Germinal center (tissue), 1 donor: Measurements from ENCODE around the gene DOHH.

Source experiments
- DNase-seq: peaks from one replicate; pipeline ENCODE4 v3.0.0; 2012; ENCODE audit warnings: mixed read lengths, low spot score

DOHH gene

GRCh38 chr19:3503036-3503572 lies 2.6 kb upstream of the DOHH start:
- DNase-seq, result no peak

GRCh38 chr19:3501780-3502179 lies 1.3 kb upstream of the DOHH start:
- DNase-seq, result no peak

- no peak for DNase-seq
These were observed 591 bp downstream of the DOHH start for GRCh38 chr19:3499738-3500428.

GRCh38 chr19:3497757-3498520 lies 2.5 kb downstream of the DOHH start:
- no peak for DNase-seq

DNA sequence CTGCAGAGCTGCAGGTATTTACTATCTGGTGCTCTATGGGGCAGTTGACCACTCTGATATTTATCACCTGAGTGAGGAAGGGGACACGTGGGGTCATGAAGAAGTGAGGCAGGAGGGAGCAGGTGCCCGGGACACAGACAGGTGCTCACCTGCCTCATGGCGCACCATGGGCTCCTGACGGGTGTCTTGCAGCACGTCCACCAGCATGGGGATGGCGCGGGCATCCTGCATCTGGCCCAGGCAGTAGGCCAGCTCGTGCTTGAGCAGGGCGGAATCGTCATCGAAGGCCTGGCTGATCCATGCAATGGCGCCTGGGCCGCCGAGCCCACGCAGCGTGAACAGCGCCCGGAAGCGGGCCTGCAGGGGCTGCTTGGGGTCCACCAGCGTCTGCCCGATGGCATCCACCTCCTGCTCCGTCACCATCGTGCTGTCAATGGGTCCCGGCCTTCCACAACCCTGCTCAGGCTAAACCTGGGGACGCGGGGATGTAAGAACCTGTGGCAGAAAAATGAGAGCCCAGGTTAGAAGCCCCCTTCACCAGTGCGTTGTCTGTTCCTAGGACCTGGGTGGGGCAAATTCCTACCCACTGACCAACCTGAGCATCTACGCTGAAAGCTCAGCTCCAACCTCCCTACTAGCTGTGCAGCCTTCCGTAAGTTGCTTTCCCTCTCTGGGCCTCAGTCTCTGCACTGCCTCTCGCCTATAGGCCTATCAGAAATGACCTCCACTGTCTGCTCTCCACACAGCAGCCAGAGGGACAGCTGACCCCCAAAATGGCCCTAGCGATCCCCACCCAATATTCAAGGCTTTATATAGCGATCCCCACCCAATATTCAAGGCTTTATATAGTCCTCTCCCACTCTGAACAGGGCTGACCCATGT lies 3.8 kb downstream of the DOHH start:
- DNase-seq, result no peak

- no peak for DNase-seq
These were observed 5.9 kb downstream of the DOHH start for GRCh38 chr19:3494559-3494958.

- DNase-seq, result peak; percentile 46
These were observed 6.4 kb downstream of the DOHH start for GRCh38 chr19:3494051-3494450.

GRCh38 chr19:3493651-3494050 lies 6.8 kb downstream of the DOHH start:
- no peak for DNase-seq

DNA sequence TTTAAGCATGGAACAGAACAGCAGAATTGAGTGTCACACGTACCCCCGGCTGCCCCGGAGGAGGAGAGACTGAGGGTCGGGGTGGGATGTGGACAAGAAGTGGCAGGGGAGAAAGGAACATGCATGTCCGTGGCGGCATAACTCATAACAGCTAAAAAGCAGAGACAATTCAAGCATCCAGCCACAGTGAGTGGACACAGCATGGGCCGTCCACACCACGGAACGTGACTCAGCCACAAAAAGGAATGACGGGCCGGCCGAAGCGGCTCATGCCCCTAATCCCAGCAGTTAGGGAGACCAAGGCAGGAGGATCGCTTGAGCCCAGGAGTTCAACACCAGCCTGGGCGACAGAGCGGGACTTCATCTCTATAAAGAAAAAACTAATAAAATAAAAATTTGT lies 7.6 kb downstream of the DOHH start:
- no peak for DNase-seq

DNA sequence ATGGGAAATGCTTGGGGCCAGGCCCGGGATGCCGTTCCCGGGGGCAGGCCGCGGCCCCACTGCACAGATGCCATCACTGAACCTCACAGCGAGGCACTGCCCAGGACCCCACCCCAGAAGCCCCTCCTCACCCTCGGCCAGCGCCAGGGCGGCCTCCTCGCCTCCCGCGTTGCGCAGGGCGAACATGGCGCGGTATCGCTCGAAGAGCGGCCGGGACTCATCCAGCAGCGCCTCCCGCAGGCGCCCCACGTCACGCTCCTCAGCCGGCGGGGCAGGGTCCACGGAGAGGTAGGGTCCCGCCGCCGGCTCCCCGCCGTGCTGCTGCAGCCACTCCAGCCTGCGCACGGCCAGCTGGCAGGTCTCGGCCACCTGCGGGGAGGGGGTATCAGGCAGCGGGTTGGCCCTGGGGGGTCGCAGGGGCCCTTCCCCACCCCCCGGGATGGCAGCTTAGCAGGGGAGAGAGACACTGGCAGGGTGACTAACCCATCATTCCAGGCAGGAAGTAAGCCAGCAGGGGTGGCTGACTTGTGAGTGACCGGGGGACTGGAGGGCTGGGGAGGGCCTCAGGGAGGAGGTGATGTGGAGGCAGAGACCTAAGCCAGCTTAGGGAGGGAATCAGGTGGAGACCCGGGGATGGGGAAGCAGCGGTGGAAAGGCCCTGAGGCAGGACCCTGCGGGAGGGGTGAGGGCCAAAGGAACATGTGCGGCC lies 8.2 kb downstream of the DOHH start:
- no peak for DNase-seq

DNA sequence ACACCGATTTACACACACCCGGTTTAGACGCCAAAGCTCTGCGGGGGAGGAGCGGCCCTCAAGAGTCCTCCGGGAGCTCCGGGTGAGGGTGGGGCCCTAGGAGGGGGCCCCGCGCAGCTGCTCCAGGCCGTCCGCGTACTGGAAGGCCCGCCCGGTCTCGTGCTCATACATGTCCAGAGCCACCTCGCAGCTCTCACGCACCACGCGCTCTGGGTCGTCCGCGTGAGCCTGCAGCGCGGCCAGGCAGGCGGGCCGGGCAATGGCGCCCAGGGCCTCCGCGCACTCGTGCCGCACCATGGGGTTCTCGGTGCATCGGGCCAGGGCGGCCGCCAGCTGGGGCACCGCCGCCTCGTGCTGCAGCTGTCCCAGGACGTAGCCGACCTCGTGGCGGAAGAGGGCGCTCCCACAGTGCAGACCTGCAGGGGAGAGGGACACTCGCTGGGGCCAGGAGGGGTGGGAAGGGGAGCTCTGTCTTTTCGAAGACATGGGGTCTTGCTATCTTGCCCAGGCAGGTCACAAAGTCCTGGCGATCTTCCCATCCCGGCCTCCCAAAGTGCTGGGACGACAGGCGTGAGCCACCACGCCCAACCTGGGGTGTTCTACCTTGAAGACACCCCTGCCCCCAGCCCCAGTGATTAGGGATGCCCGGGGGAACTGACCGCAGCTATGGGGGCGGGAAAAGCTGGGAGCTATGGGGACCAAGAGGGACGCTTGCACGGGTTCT lies 8.9 kb downstream of the DOHH start:
- no peak for DNase-seq

GRCh38 chr19:3483226-3483628 lies 17.2 kb downstream of the DOHH start, which contains the start of gene SMIM44:
Gene SMIM44 (minus strand): TSS chr19:3483441. CDS start chr19:3483403, 38 bp downstream.
- DNase-seq, result no peak

GRCh38 chr19:3482507-3483225 lies 17.8 kb downstream of the DOHH start:
- no peak for DNase-seq

DNA sequence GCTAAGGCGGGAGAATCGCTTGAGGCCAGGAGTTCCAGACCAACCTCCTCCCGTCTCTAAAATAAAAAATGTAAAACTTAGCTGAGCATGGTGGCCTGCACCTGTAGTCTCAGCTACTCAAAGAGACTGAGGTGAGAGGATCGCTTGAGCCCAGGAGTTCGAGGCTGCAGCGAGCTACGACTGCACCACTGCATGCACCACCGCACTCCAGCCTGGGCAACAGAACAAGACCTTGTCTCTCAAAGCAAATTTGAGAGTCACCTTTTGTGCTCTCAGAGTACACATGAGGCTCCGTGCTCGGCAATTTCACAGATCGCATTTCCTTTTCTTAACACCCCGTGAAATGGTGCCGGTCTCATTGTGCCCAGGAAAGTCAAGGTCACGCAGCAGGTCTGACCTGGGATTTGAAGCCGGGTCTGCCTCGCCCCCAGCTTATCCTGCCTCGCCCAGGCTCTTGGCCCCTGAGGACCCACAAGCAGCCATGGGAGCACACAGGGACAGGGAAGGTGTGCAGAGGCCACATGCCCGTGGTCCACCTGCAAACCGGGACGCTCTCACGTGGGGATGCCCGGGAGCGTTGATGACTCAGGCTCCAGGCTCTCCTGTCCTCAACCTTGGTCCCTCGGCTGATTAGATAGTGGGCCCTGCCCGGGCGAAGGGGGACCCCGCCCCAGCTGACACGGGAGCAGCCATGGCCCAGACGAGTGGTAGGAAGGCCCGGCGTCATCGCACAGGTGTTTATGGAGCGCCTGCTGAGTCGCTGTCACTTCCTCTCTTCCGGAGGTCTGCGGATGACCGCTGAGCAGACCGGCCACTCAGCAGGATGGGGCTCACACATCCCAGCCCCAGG lies 19.0 kb downstream of the DOHH start:
- no peak for DNase-seq

- peak; percentile 41 for DNase-seq
These were observed 19.9 kb downstream of the DOHH start, which contains the start of gene SMIM24 for GRCh38 chr19:3480383-3481091. Gene SMIM24 (minus strand): TSS chr19:3480525. CDS start chr19:3480463, 62 bp downstream.

GRCh38 chr19:3479834-3480215 lies 20.6 kb downstream of the DOHH start:
- DNase-seq, result peak; percentile 61

DNA sequence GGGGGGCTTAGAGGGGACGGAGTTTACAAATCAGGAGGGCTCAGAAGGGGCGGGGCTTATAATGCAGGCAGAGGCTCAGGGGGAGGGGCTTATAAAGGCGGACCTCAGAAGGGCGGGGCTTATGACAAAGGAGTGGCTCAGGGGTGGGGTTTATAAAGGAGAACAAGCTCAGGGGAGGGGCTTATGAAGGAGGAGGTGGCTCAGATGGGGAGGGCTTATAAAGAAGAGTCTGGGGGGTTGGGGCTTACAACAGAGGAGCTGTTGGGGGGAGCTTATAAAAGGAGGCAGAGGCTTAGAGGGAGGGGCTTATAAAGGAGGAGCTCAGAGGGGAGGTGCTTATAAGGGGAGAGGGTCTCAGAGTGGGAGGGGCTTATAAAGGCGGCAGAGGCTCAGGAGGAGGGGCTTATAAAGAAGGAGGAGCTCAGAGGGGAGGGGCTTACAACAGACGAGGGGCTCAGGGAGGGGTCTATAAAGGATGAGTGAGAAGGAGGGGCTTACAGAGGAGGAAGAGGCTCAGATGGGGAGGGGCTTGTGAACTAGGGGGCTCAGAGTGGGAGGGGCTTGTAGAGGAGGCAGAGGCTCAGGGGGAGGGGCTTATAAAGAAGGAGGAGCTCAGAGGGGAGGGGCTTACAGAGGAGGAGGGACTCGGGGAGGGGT lies 21.2 kb downstream of the DOHH start:
- peak; percentile 84 for DNase-seq
